HTERT RPE-1 (cell line): ENCODE data around the gene ANKRD34B.

ENCODE experiments used
- in situ Hi-C: fragments of 300-500 bp; cut with MboI; formaldehyde crosslinking; loops from 4 replicates; pipeline ENCODE4 v1.14.3; 2020; ENCODE audit warnings: low sequenced_read_pairs

ANKRD34B gene

GRCh38 chr5:80573062-80573461 is 3.0 kb upstream of the ANKRD34B start:
- in situ Hi-C loops, result no loop called here

- in situ Hi-C loops, result no loop called here
Observed at GRCh38 chr5:80569086-80569960, 757 bp downstream of the ANKRD34B start.

GRCh38 chr5:80568251-80568650 is 1.8 kb downstream of the ANKRD34B start:
- in situ Hi-C loops, result no loop called here

GRCh38 chr5:80566711-80567259 is 3.3 kb downstream of the ANKRD34B start:
- in situ Hi-C loops, result no loop called here

- in situ Hi-C loops, result no loop called here
Observed at GRCh38 chr5:80565330-80565729, 4.8 kb downstream of the ANKRD34B start.

GRCh38 chr5:80559244-80559643 is 10.8 kb downstream of the ANKRD34B start:
- in situ Hi-C loops, result no loop called here

GRCh38 chr5:80555099-80555498 is 15.0 kb downstream of the ANKRD34B start:
- in situ Hi-C loops, result no loop called here

GRCh38 chr5:80554646-80555045 is 15.4 kb downstream of the ANKRD34B start:
- in situ Hi-C loops, result no loop called here

- in situ Hi-C loops, result no loop called here
Observed at GRCh38 chr5:80541392-80541791, 28.7 kb downstream of the ANKRD34B start.

GRCh38 chr5:80540691-80541090 is 29.4 kb downstream of the ANKRD34B start:
- in situ Hi-C loops, result no loop called here

- in situ Hi-C loops, result no loop called here
Observed at GRCh38 chr5:80516826-80517225, 53.3 kb downstream of the ANKRD34B start.

GRCh38 chr5:80509362-80509761 is 60.7 kb downstream of the ANKRD34B start:
- in situ Hi-C loops, result no loop called here

GRCh38 chr5:80508844-80509243 is 61.2 kb downstream of the ANKRD34B start:
- in situ Hi-C loops, result no loop called here

GRCh38 chr5:80507663-80508062 is 62.4 kb downstream of the ANKRD34B start:
- in situ Hi-C loops, result no loop called here
